Measurements from ENCODE around the gene PI4KA.

GRCh38 chr22:20764729-20765128 lies 93.9 kb downstream of the PI4KA start:
- TF ChIP-seq RELA (CRISPR knock-in tag; IDR thresholded peaks at IDR 0.05) (no peak), TARDBP (CRISPR knock-in tag; IDR thresholded peaks at IDR 0.05) (no peak), CTCF (CRISPR knock-in tag; IDR thresholded peaks at IDR 0.05) (no peak), SMAD3 (CRISPR knock-in tag; IDR thresholded peaks at IDR 0.05) (no peak), REPIN1 (CRISPR knock-in tag; IDR thresholded peaks at IDR 0.05; ENCODE audit: borderline replicate concordance, low read depth) (no peak), NR2F6 (IDR thresholded peaks at IDR 0.05) (no peak), NR2F6 (CRISPR knock-in tag; IDR thresholded peaks at IDR 0.05) (no peak), ZSCAN22 (CRISPR knock-in tag; IDR thresholded peaks at IDR 0.05) (no peak), NR2C2 (CRISPR knock-in tag; IDR thresholded peaks at IDR 0.05; ENCODE audit: borderline replicate concordance) (no peak), TIGD3 (CRISPR knock-in tag; IDR thresholded peaks at IDR 0.05; ENCODE audit: borderline replicate concordance) (no peak), TBP (CRISPR knock-in tag; IDR thresholded peaks at IDR 0.05) (no peak), BRCA1 (CRISPR knock-in tag; IDR thresholded peaks at IDR 0.05) (no peak), ZBTB21 (CRISPR knock-in tag; IDR thresholded peaks at IDR 0.05) (no peak), MAFK (conservative IDR thresholded peaks at IDR 0.05 in 1 of 2, IDR thresholded peaks at IDR 0.05 in 1 of 2; ENCODE audit: low read length in 2 of 2) (no peak), POLR2A (IDR thresholded peaks at IDR 0.05; ENCODE audit: insufficient read depth in 1 of 2, low read depth in 2 of 2, low read length in 2 of 2) (no peak)

All from HepG2 (cell line).